Gastroesophageal sphincter (tissue), 3 donors: Measurements from ENCODE around the gene KRT15.

Source experiments
- POLR2A ChIP-seq, 2 donors: fragments of 450-650 bp; IDR thresholded peaks; one replicate each; pipeline ENCODE4 v1.6.1; 2017; ENCODE audit warnings: antibody characterized with exemption in 2 of 2, mild to moderate bottlenecking in 2 of 2, moderate library complexity in 1 of 2
- POLR2AphosphoS5 ChIP-seq: sonication (generic); formaldehyde crosslinking; IDR thresholded peaks from one replicate; pipeline ENCODE4 v1.6.1; 2017; ENCODE audit warnings: antibody characterized with exemption
- TF ChIP-seq, protein P1 (sequence below), 4 experiments: fragments of 200-600 bp in 2 of 4; fragments of 450-650 bp in 2 of 4; sonication (generic) in 1 of 4; IDR thresholded peaks; one replicate each; pipeline ENCODE4 v1.5.1; 2017 to 2019; ENCODE audit warnings: antibody characterized with exemption in 4 of 4, mild to moderate bottlenecking in 2 of 4, moderate library complexity in 2 of 4

DNA sequence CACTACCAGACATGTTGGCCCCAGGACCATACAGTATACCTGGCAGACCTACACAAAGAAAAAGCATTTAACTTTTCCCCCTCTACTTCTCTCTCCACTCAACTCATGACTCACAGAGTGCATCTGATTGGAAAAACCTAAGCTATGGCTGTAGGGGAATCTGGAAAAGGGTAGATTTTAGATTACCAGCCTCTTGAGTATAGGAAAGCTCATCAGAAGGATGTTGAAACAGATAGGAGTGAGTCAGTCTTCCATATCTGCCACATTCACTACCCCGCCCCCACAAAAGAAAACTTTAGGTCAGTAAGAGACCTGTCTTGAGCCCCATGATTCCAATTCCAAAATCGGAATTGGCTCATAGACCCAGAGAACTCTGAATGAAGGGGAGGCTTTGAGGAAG, 40.9 kb upstream of the KRT15 start:
- TF ChIP-seq, protein P1, sequence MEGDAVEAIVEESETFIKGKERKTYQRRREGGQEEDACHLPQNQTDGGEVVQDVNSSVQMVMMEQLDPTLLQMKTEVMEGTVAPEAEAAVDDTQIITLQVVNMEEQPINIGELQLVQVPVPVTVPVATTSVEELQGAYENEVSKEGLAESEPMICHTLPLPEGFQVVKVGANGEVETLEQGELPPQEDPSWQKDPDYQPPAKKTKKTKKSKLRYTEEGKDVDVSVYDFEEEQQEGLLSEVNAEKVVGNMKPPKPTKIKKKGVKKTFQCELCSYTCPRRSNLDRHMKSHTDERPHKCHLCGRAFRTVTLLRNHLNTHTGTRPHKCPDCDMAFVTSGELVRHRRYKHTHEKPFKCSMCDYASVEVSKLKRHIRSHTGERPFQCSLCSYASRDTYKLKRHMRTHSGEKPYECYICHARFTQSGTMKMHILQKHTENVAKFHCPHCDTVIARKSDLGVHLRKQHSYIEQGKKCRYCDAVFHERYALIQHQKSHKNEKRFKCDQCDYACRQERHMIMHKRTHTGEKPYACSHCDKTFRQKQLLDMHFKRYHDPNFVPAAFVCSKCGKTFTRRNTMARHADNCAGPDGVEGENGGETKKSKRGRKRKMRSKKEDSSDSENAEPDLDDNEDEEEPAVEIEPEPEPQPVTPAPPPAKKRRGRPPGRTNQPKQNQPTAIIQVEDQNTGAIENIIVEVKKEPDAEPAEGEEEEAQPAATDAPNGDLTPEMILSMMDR (IDR thresholded peaks at IDR 0.05), result no peak
- TF ChIP-seq POLR2A (IDR thresholded peaks at IDR 0.05) (no peak), POLR2AphosphoS5 (no peak)
